SK-N-SH (cell line): ENCODE results near the gene AP1S1. TPM values are rescaled to one million over a fixed set of nuclear protein-coding genes. Genes with fewer than 3 reads are reported as not detected.

Experiments
- CTCF ChIA-PET: fragments of 300-600, 350-600 bp; formaldehyde crosslinking; extraction: SDS; loops from one replicate; lab custom pipeline; 2021; lab: Yijun Ruan, JAX
- POLR2A ChIA-PET: fragments of 350-600 bp; sonication (Branson Sonifier 250); formaldehyde crosslinking; extraction: SDS; loops from one replicate; lab custom pipeline; 2020; ENCODE audit warnings: antibody characterized with exemption, inconsistent platforms; lab: Yijun Ruan, JAX
- DNase-seq: peaks from one replicate; pipeline ENCODE4 v3.0.0; 2012
- H2AFZ ChIP-seq: fragments of 200-600 bp; sonication (generic); 2 replicates; pipeline ENCODE4 v1.8.1; 2016; ENCODE audit warnings: antibody characterized with exemption, mild to moderate bottlenecking, low read depth
- H3F3A ChIP-seq: fragments of 200-600 bp; sonication (generic); replicated peaks from 2 replicates; pipeline ENCODE3; 2016; ENCODE audit warnings: antibody characterized with exemption, mild to moderate bottlenecking; ENCODE audit not compliant: insufficient read depth
- H3K27ac ChIP-seq, 2 experiments: fragments of 200-500 bp in 1 of 2; fragments of 200-600 bp in 1 of 2; sonication (Bioruptor generic) in 1 of 2; sonication (generic), shearing (Covaris generic) in 1 of 2; 2 replicates each; pipeline versions ENCODE4 v1.5.1 to v1.6.1; 2014 to 2016; ENCODE audit warnings: low read depth in 2 of 2, inconsistent platforms in 1 of 2, low read length in 1 of 2, mild to moderate bottlenecking in 1 of 2, mixed read lengths in 1 of 2
- H3K27me3 ChIP-seq: fragments of 200-600 bp; sonication (generic), shearing (Covaris generic); 2 replicates; pipeline ENCODE4 v1.6.1; 2016; ENCODE audit warnings: mixed run types; ENCODE audit not compliant: insufficient read depth
- H3K36me3 ChIP-seq, 2 experiments: fragments of 200-500 bp in 1 of 2; fragments of 200-600 bp in 1 of 2; sonication (Bioruptor generic) in 1 of 2; sonication (generic) in 1 of 2; replicated peaks in 1 of 2; 2 replicates each; pipeline versions ENCODE3 to v1.5.1; 2014 to 2016; ENCODE audit warnings: low read length in 1 of 2, mild to moderate bottlenecking in 1 of 2; ENCODE audit not compliant: insufficient read depth in 2 of 2, control insufficient read depth in 1 of 2
- H3K4me1 ChIP-seq, 2 experiments: fragments of 200-500 bp in 1 of 2; fragments of 200-600 bp in 1 of 2; sonication (Bioruptor generic) in 1 of 2; sonication (generic), shearing (Covaris generic) in 1 of 2; 2 replicates each; pipeline versions ENCODE4 v1.5.1 to v1.6.1; 2014 to 2016; ENCODE audit warnings: low read depth in 1 of 2, low read length in 1 of 2, mixed run types in 1 of 2; ENCODE audit not compliant: insufficient read depth in 2 of 2, control insufficient read depth in 1 of 2
- H3K4me2 ChIP-seq: fragments of 200-600 bp; sonication (generic), shearing (Covaris generic); 2 replicates; pipeline ENCODE4 v1.6.1; 2017; ENCODE audit warnings: mixed run types
- H3K4me3 ChIP-seq, 2 experiments: fragments of 200-500 bp in 1 of 2; fragments of 200-600 bp in 1 of 2; sonication (Bioruptor generic) in 1 of 2; sonication (generic), shearing (Covaris generic) in 1 of 2; 2 replicates each; pipeline versions ENCODE4 v1.5.1 to v1.8.1; 2014 to 2016; ENCODE audit warnings: low read depth in 2 of 2, inconsistent platforms in 1 of 2, low read length in 1 of 2, mild to moderate bottlenecking in 1 of 2, mixed read lengths in 1 of 2, moderate library complexity in 1 of 2
- H3K79me2 ChIP-seq: fragments of 200-600 bp; sonication (generic); 2 replicates; pipeline ENCODE4 v1.8.1; 2017; ENCODE audit warnings: mild to moderate bottlenecking; ENCODE audit not compliant: insufficient read depth
- H3K9ac ChIP-seq: fragments of 200-600 bp; sonication (generic); 2 replicates; pipeline ENCODE4 v1.6.1; 2017; ENCODE audit warnings: mixed run types
- H3K9me2 ChIP-seq: fragments of 200-600 bp; sonication (generic); 2 replicates; pipeline ENCODE4 v1.6.1; 2017; ENCODE audit warnings: mixed run types
- H3K9me3 ChIP-seq: fragments of 200-600 bp; sonication (generic); 2 replicates; pipeline ENCODE4 v1.6.1; 2017; ENCODE audit warnings: mixed run types, mild to moderate bottlenecking, moderate library complexity
- H4K20me1 ChIP-seq: fragments of 200-600 bp; sonication (generic); 2 replicates; pipeline ENCODE4 v1.6.1; 2017; ENCODE audit warnings: mild to moderate bottlenecking, mixed run types; ENCODE audit not compliant: insufficient read depth
- ELF1 ChIP-seq: IDR thresholded peaks from 2 replicates; pipeline ENCODE4 v1.4.0; 2012
- EP300 ChIP-seq, 2 experiments: IDR thresholded peaks; 2 replicates each; pipeline versions ENCODE4 v1.4.0 to v1.6.1; 2012; ENCODE audit warnings: borderline replicate concordance in 1 of 2, low read depth in 1 of 2, low read length in 1 of 2
- EZH2phosphoT487 ChIP-seq: fragments of 200-600 bp; sonication (generic); IDR thresholded peaks from 2 replicates; pipeline ENCODE4 v1.6.1; 2017; ENCODE audit warnings: low read depth, mixed run types, mild to moderate bottlenecking, antibody characterized with exemption, moderate library complexity, borderline replicate concordance
- FOSL2 ChIP-seq: IDR thresholded peaks from 2 replicates; pipeline ENCODE4 v1.4.0; 2012; ENCODE audit warnings: low read depth, mild to moderate bottlenecking, moderate library complexity, borderline replicate concordance
- FOXM1 ChIP-seq: IDR thresholded peaks from 2 replicates; pipeline ENCODE4 v1.4.0; 2012; ENCODE audit warnings: low read depth, mild to moderate bottlenecking
- GATA2 ChIP-seq: sonication (generic); formaldehyde crosslinking; IDR thresholded peaks from 2 replicates; pipeline ENCODE4 v1.5.0; 2020; ENCODE audit warnings: mild to moderate bottlenecking, missing genetic modification reagents
- JUND ChIP-seq: IDR thresholded peaks from 2 replicates; pipeline ENCODE4 v1.4.0; 2012
- NFIC ChIP-seq: IDR thresholded peaks from 2 replicates; pipeline ENCODE4 v1.4.0; 2012; ENCODE audit warnings: borderline replicate concordance
- NRF1 ChIP-seq: IDR thresholded peaks from 2 replicates; pipeline ENCODE4 v1.6.1; 2012; ENCODE audit warnings: low read depth, mild to moderate bottlenecking, low read length
- PBX3 ChIP-seq: IDR thresholded peaks from 2 replicates; pipeline ENCODE4; 2012
- RAD21 ChIP-seq: IDR thresholded peaks from 2 replicates; pipeline ENCODE4 v1.6.1; 2012; ENCODE audit warnings: mild to moderate bottlenecking, low read length
- RFX5 ChIP-seq: IDR thresholded peaks from 2 replicates; pipeline ENCODE4 v1.6.1; 2012; ENCODE audit warnings: mild to moderate bottlenecking, improper control_type of control experiment, low read length
- RXRA ChIP-seq: IDR thresholded peaks from 2 replicates; pipeline ENCODE4 v1.4.0; 2012; ENCODE audit warnings: low read depth, mild to moderate bottlenecking, borderline replicate concordance
- SIN3A ChIP-seq: IDR thresholded peaks from 2 replicates; pipeline ENCODE4 v1.6.1; 2012; ENCODE audit warnings: low read depth, mild to moderate bottlenecking, low read length, moderate library complexity, borderline replicate concordance
- SMC3 ChIP-seq: IDR thresholded peaks from 2 replicates; pipeline ENCODE4 v1.6.1; 2012; ENCODE audit warnings: low read depth, low read length, improper control_type of control experiment
- TAF1 ChIP-seq: IDR thresholded peaks from 2 replicates; pipeline ENCODE4 v1.6.1; 2012; ENCODE audit warnings: low read depth, mild to moderate bottlenecking, low read length, moderate library complexity, borderline replicate concordance
- TCF12 ChIP-seq: IDR thresholded peaks from 2 replicates; pipeline ENCODE4 v1.4.0; 2012
- USF2 ChIP-seq: fragments of 150-350 bp; IDR thresholded peaks from 2 replicates; pipeline ENCODE4 v1.6.1; 2017; ENCODE audit warnings: antibody characterized with exemption, low read length, low read depth, borderline replicate concordance
- YY1 ChIP-seq: IDR thresholded peaks from 2 replicates; pipeline ENCODE4 v1.4.0; 2012; ENCODE audit warnings: low read depth, mild to moderate bottlenecking
- ZBTB33 ChIP-seq: IDR thresholded peaks from 2 replicates; pipeline ENCODE4 v1.4.0; 2012; ENCODE audit warnings: low read depth, borderline replicate concordance
- WGBS: methylation state at CpG from one replicate; pipeline ENCODE4 v1.1.6; 2017; ENCODE audit warnings: low lambda C conversion rate; 5-methylcytosine and 5-hydroxymethylcytosine counted together
- polyA plus RNA-seq, 3 experiments: library from polyadenylated mRNA; depleted of rRNA; stranded (reverse); fragments of >200 nt; gene quantifications; 2 replicates each; pipeline ENCODE4 v1.2.3, GENCODE V29; 2012
- TF ChIP-seq, protein P1 (sequence below): IDR thresholded peaks from 2 replicates; pipeline ENCODE4 v1.4.0; 2012; ENCODE audit warnings: low read depth

Gene AP1S1
- polyA plus RNA-seq, 1 of the 3 experiments (the other 2 are of a cell fraction) = 616 TPM

DNA sequence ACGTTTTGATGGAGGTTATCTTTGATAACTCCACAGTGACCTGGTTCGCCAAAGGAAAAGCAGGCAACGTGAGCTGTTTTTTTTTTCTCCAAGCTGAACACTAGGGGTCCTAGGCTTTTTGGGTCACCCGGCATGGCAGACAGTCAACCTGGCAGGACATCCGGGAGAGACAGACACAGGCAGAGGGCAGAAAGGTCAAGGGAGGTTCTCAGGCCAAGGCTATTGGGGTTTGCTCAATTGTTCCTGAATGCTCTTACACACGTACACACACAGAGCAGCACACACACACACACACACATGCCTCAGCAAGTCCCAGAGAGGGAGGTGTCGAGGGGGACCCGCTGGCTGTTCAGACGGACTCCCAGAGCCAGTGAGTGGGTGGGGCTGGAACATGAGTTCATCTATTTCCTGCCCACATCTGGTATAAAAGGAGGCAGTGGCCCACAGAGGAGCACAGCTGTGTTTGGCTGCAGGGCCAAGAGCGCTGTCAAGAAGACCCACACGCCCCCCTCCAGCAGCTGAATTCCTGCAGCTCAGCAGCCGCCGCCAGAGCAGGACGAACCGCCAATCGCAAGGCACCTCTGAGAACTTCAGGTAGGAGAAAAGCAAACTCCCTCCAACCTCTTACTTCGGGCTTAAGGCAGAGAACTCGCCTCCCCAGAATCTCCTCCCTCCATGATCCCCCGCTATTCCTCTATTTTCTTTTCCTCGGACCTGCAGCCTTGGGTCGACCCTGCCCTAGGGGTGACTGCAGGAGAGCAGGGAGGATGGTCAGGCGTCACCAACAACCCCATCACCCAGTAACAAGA lies 27.4 kb upstream of the AP1S1 start, which contains the start of gene SERPINE1 (continued):
- TF ChIP-seq SMC3 = 0 out of 2 replicates have a peak, but pooled peaks have one; percentile 1
- peak; percentile 61; the same call in 1 of the 2 replicates for TF ChIP-seq FOSL2
- peak; percentile 97 for TF ChIP-seq TAF1
- TF ChIP-seq RAD21 = no peak; the same call in 1 of the 2 replicates
- peak in 1 of 2 experiments; percentile 55; a peak in 1 of 4 replicates for TF ChIP-seq EP300 (IDR thresholded peaks at IDR 0.05; ENCODE audit: borderline replicate concordance in 1 of 2, low read depth in 1 of 2, low read length in 1 of 2)
- TF ChIP-seq, protein P1, sequence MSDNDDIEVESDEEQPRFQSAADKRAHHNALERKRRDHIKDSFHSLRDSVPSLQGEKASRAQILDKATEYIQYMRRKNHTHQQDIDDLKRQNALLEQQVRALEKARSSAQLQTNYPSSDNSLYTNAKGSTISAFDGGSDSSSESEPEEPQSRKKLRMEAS = peak; percentile 50
- peak; percentile 100 for TF ChIP-seq SIN3A
- peak; percentile 82 for TF ChIP-seq ZBTB33
- TF ChIP-seq GATA2 (CRISPR knock-in tag) = no peak
- peak; percentile 87 for TF ChIP-seq PBX3
- TF ChIP-seq TCF12 = peak; percentile 86
- TF ChIP-seq NFIC = peak; percentile 69

GRCh38 chr7:101127460-101128039 lies 26.7 kb upstream of the AP1S1 start:
- Histone ChIP-seq H3K9me3 (no peaks in the 10 kb centered on the region), H3K4me3 (peak overlapping the region; percentile 46 to 85; a peak in 3 of 4 replicates), H3K4me1 (peaks cover 14 to 38% of the 10 kb centered on the region in 2 experiments; a peak in 3 of 4 replicates), H3K36me3 (peaks cover 4 to 53% of the 10 kb centered on the region in 2 experiments), H3K4me2 (peak overlapping the region; percentile 96), H4K20me1 (peaks cover 55% of the 10 kb centered on the region), H3K9ac (peak overlapping the region; percentile 95), H3K9me2 (no peaks in the 10 kb centered on the region)
- POLR2A ChIA-PET = no interaction called here
- CTCF ChIA-PET = interaction anchor here (1.3 to 4.0 kb wide), 7 partner anchors 10 to 114 kb away, joined by 3 to 34 read pairs (median 10); no protein-coding TSS in a partner anchor
- TF ChIP-seq EP300 (IDR thresholded peaks at IDR 0.05; ENCODE audit: borderline replicate concordance in 1 of 2, low read depth in 1 of 2, low read length in 1 of 2) (0 out of 4 replicates have a peak, but pooled peaks of 1 of the 2 experiments have one; percentile 8), ELF1 (no peak), SMC3 (no peak), YY1 (no peak), TCF12 (no peak), JUND (peak; percentile 19; the same call in 1 of the 2 replicates), EZH2phosphoT487 (no peak), USF2 (no peak), RXRA (no peak), RFX5 (no peak), TAF1 (0 out of 2 replicates have a peak, but pooled peaks have one; percentile 12), NRF1 (no peak), FOXM1 (no peak)
- TF ChIP-seq, all 33 proteins: peak for 3
- WGBS = 14% methylated on average over 3 of the region's 3 CpGs
- DNase-seq = no peak
- Histone ChIP-seq H3F3A (peaks cover 88% of the 10 kb centered on the region), H3K27ac (peak overlapping the region; percentile 6 to 98; a peak in 3 of 4 replicates), H2AFZ (no peak overlapping the region), H3K79me2 (peaks cover 86% of the 10 kb centered on the region), H3K27me3 (no peaks in the 10 kb centered on the region)
